B cell (primary cell): ENCODE measurements around the gene TMEM219. TPM values are rescaled to one million over a fixed set of nuclear protein-coding genes. Genes with fewer than 3 reads are reported as not detected.
A peak's percentile ranks its signal among the peaks of the same experiment; 100 is the strongest.

Experiments
- ATAC-seq: fragments of 200-7000 bp; cut with Tn5 transposase; one replicate; pipeline ENCODE4 v1.10.0; 2021; ENCODE audit warnings: low read depth, mild to moderate bottlenecking, moderate number of reproducible peaks, moderate library complexity
- CTCF ChIA-PET: fragments of 350-600 bp; sonication (Branson Sonifier 250); formaldehyde crosslinking; loops from one replicate; lab custom pipeline; 2021; ENCODE audit warnings: antibody characterized with exemption, inconsistent platforms; lab: Charles Lee
- POLR2A ChIA-PET: fragments of 350-600 bp; sonication (Branson Sonifier 250); formaldehyde crosslinking; loops from one replicate; lab custom pipeline; 2021; ENCODE audit warnings: antibody characterized with exemption; lab: Charles Lee
- DNase-seq: peaks from one replicate; pipeline ENCODE4 v3.0.0; 2013
- H2AFZ ChIP-seq: 2 replicates; pipeline ENCODE4 v1.6.1; 2012; ENCODE audit warnings: mild to moderate bottlenecking, low read depth, low read length; ENCODE audit not compliant: insufficient read depth, poor library complexity, severe bottlenecking
- H3K27ac ChIP-seq, 2 donors: 1 replicate in 1 of 2; 2 replicates in 1 of 2; pipeline ENCODE4 v1.5.1; 2012 to 2013; ENCODE audit warnings: low read length in 2 of 2, mild to moderate bottlenecking in 2 of 2, moderate library complexity in 1 of 2
- H3K27me3 ChIP-seq, 4 experiments: fragments of 200-600 bp in 1 of 4; sonication (generic) in 1 of 4; replicated peaks in 1 of 4; 1 replicate in 2 of 4; 2 replicates in 2 of 4; pipeline versions ENCODE4 v1.6.1 to v1.7.0; 2013 to 2016; ENCODE audit warnings: low read length in 3 of 4, mild to moderate bottlenecking in 2 of 4, mixed read lengths in 1 of 4, moderate library complexity in 1 of 4; ENCODE audit not compliant: insufficient read depth in 4 of 4, control insufficient read depth in 3 of 4; ENCODE audit errors: control extremely low read depth in 1 of 4
- H3K36me3 ChIP-seq, 2 experiments: replicated peaks in 1 of 2; 1 replicate in 1 of 2; 2 replicates in 1 of 2; pipeline versions ENCODE4 v1.6.1 to v1.7.1; 2013; ENCODE audit warnings: low read length in 1 of 2; ENCODE audit not compliant: insufficient read depth in 2 of 2, control insufficient read depth in 1 of 2; ENCODE audit errors: control extremely low read depth in 1 of 2, extremely low read depth in 1 of 2
- H3K4me1 ChIP-seq, 2 donors: fragments of 200-600 bp in 1 of 2; sonication (generic) in 1 of 2; 1 replicate in 1 of 2; 2 replicates in 1 of 2; pipeline versions ENCODE4 v1.5.1 to v1.6.1; 2013 to 2017; ENCODE audit warnings: low read length in 2 of 2; ENCODE audit not compliant: control insufficient read depth in 2 of 2, insufficient read depth in 2 of 2
- H3K4me2 ChIP-seq: replicated peaks from 2 replicates; pipeline ENCODE3; 2012; ENCODE audit warnings: mild to moderate bottlenecking, low read depth, low read length; ENCODE audit not compliant: poor library complexity, severe bottlenecking
- H3K4me3 ChIP-seq, 5 experiments: fragments of 200-600 bp in 1 of 5; sonication (generic) in 1 of 5; 1 replicate in 3 of 5; 2 replicates in 2 of 5; pipeline versions ENCODE4 v1.5.1 to v1.7.0; 2011 to 2016; ENCODE audit warnings: low read length in 4 of 5, mild to moderate bottlenecking in 4 of 5, low read depth in 2 of 5, control low read depth in 1 of 5, moderate library complexity in 1 of 5; ENCODE audit not compliant: insufficient read depth in 1 of 5; ENCODE audit errors: control extremely low read depth in 1 of 5, extremely low read depth in 1 of 5
- H3K79me2 ChIP-seq: fragments of 200-600 bp; sonication (generic); one replicate; pipeline ENCODE4 v1.6.0; 2016; ENCODE audit warnings: low read length; ENCODE audit not compliant: control insufficient read depth, insufficient read depth
- H3K9ac ChIP-seq: fragments of 200-600 bp; sonication (generic); 2 replicates; pipeline ENCODE4 v1.6.1; 2017; ENCODE audit warnings: mild to moderate bottlenecking, low read length, moderate library complexity
- H3K9me3 ChIP-seq, 3 donors: one replicate each; pipeline versions ENCODE4 v1.6.1 to v1.7.1; 2013; ENCODE audit warnings: low read length in 2 of 3; ENCODE audit not compliant: control insufficient read depth in 2 of 3, insufficient read depth in 1 of 3; ENCODE audit errors: control extremely low read depth in 1 of 3
- H4K20me1 ChIP-seq: 2 replicates; pipeline ENCODE4 v1.6.0; 2012; ENCODE audit warnings: mild to moderate bottlenecking, low read length; ENCODE audit not compliant: insufficient read depth, control insufficient read depth, poor library complexity, severe bottlenecking
- H3K27ac Mint-ChIP-seq: one replicate; pipeline ENCODE4 v1.8.0; 2021; ENCODE audit warnings: mixed read lengths
- H3K27me3 Mint-ChIP-seq: one replicate; pipeline ENCODE4 v1.8.0; 2021; ENCODE audit warnings: mixed read lengths
- H3K4me1 Mint-ChIP-seq: one replicate; pipeline ENCODE4 v1.8.0; 2021; ENCODE audit warnings: mixed read lengths
- H3K4me3 Mint-ChIP-seq: one replicate; pipeline ENCODE4 v1.8.0; 2021; ENCODE audit warnings: mixed read lengths
- H3K9me3 Mint-ChIP-seq: one replicate; pipeline ENCODE4 v1.8.0; 2022; ENCODE audit warnings: mixed read lengths; ENCODE audit not compliant: insufficient read depth
- CTCF ChIP-seq: fragments of 200-600 bp; IDR thresholded peaks from one replicate; pipeline ENCODE4 v1.8.0; 2022; ENCODE audit warnings: antibody characterized with exemption, mild to moderate bottlenecking
- EZH2 ChIP-seq: IDR thresholded peaks from 2 replicates; pipeline ENCODE4 v1.6.1; 2012; ENCODE audit warnings: borderline replicate concordance, low read depth, mild to moderate bottlenecking, moderate library complexity, low read length; ENCODE audit not compliant: insufficient read depth, poor library complexity, severe bottlenecking
- WGBS: methylation state at CpG from one replicate; pipeline ENCODE4 v1.1.5; 2013; ENCODE audit warnings: missing lambda C conversion rate; ENCODE audit not compliant: insufficient coverage; 5-methylcytosine and 5-hydroxymethylcytosine counted together
- intact Hi-C: fragments of 100-400 bp; cut with micrococcal nuclease; formaldehyde crosslinking; loops from one replicate; pipeline ENCODE4 v1.10.0; 2022
- polyA plus RNA-seq: library from polyadenylated mRNA; depleted of rRNA; stranded (reverse); fragments of >200 nt; gene quantifications from 2 replicates; pipeline ENCODE4 v1.2.3, GENCODE V29; 2012
- total RNA-seq, 2 donors: library from RNA; stranded (reverse); fragments of 120-200 nt in 1 of 2; gene quantifications; 1 replicate in 1 of 2; 2 replicates in 1 of 2; pipeline versions ENCODE4 v1.2.3 to v1.2.4, GENCODE V29; 2013 to 2022

The TMEM219 gene
- total and polyA plus RNA-seq, 2 donors (not counting 1 experiment from before 2014, with no cell fraction given), result 66.6 to 103 TPM

GRCh38 chr16:29973384-29974246 lies 11.7 kb downstream of the TMEM219 start, which contains the start of gene TAOK2:
Gene TAOK2 (plus strand): TSS chr16:29973868. CDS start chr16:29977773, 3,905 bp downstream.
- H3K9me3 Mint-ChIP-seq, result no peaks in the 10 kb centered on the region
- WGBS, result 5% methylated on average over 75 of the region's 75 CpGs
- Histone ChIP-seq H4K20me1 (peaks cover 16% of the 10 kb centered on the region), H3K79me2 (peaks cover 41% of the 10 kb centered on the region), H2AFZ (peak within 1 kb of the TSS; percentile 99), H3K4me2 (peak within 1 kb of the TSS; percentile 98), H3K9me3 (no peaks in the 10 kb centered on the region), H3K4me3 (peak within 1 kb of the TSS; percentile 79 to 100 (median 99)), H3K27me3 (no peaks in the 10 kb centered on the region), H3K27ac (peak within 1 kb of the TSS; percentile 73 to 79), H3K36me3 (peaks cover 2 to 14% of the 10 kb centered on the region in 2 experiments), H3K9ac (peak within 1 kb of the TSS; percentile 90), H3K4me1 (peaks cover 31 to 38% of the 10 kb centered on the region in 2 donors)
- peak; percentile 98 for DNase-seq
- no peaks in the 10 kb centered on the region for H3K27me3 Mint-ChIP-seq
- TF ChIP-seq EZH2, result no peak
- TF ChIP-seq CTCF, result no peak
- intact Hi-C loops, result loop anchor here (1.0 to 5.0 kb wide), 9 partner anchors 11 to 724 kb away; partner anchors contain the start of genes ALDOA, CDIPT, FBRS and INO80E
- ChIA-PET CTCF (interaction anchor here (0.7 to 2.0 kb wide), 10 partner anchors 10 to 227 kb away, joined by 3 to 14 read pairs (median 4); partner anchors contain the start of genes KCTD13 and TMEM219), POLR2A (interaction anchor here (0.6 to 1.5 kb wide), 9 partner anchors 12 to 775 kb away, joined by 3 to 16 read pairs (median 4); partner anchors contain the start of genes HIRIP3, KCTD13, TBX6 and TMEM219)
- peak within 1 kb of the TSS; percentile 94 for H3K27ac Mint-ChIP-seq
- H3K4me1 Mint-ChIP-seq, result peaks cover 36% of the 10 kb centered on the region
- H3K4me3 Mint-ChIP-seq, result peak within 1 kb of the TSS; percentile 95
- peak; percentile 99 for ATAC-seq
